DMS79 (cell line): ENCODE results near the gene MAPK12.
"Not testable (repeated sequence)": the region's sequence is repeated elsewhere in the genome, so short reads cannot be mapped to it uniquely, and the experiment has no call there.

Experiments
- DNase-seq: peaks from one replicate; lab custom pipeline; 2025; lab: John Stamatoyannopoulos, UW

MAPK12 gene

GRCh38 chr22:50216055-50216683 is 45.3 kb downstream of the MAPK12 start:
- no peak for DNase-seq

- no peak for DNase-seq
These were observed 46.0 kb downstream of the MAPK12 start for GRCh38 chr22:50215297-50216054.

- no peak for DNase-seq
These were observed 48.2 kb downstream of the MAPK12 start for GRCh38 chr22:50213263-50213662.

GRCh38 chr22:50211147-50211546 is 50.3 kb downstream of the MAPK12 start:
- DNase-seq, result no peak

GRCh38 chr22:50210378-50211139 is 50.9 kb downstream of the MAPK12 start:
- no peak for DNase-seq

GRCh38 chr22:50209893-50210292 is 51.6 kb downstream of the MAPK12 start:
- DNase-seq, result no peak

- no peak for DNase-seq
These were observed 52.3 kb downstream of the MAPK12 start for GRCh38 chr22:50208939-50209892.

GRCh38 chr22:50208430-50208938 is 53.0 kb downstream of the MAPK12 start:
- no peak for DNase-seq

GRCh38 chr22:50207383-50208140 is 53.9 kb downstream of the MAPK12 start:
- no peak for DNase-seq

GRCh38 chr22:50206599-50206998 is 54.9 kb downstream of the MAPK12 start:
- DNase-seq, result no peak

GRCh38 chr22:50205781-50206569 is 55.5 kb downstream of the MAPK12 start:
- no peak for DNase-seq

- DNase-seq, result not testable (repeated sequence)
These were observed 56.5 kb downstream of the MAPK12 start for GRCh38 chr22:50204998-50205397.

GRCh38 chr22:50204571-50204970 is 56.9 kb downstream of the MAPK12 start:
- no peak for DNase-seq

GRCh38 chr22:50203288-50203687 is 58.2 kb downstream of the MAPK12 start:
- no peak for DNase-seq
